Testis (tissue), 2 donors: Measurements from ENCODE around the gene FLAD1.

Experiments used
- POLR2A ChIP-seq: fragments of 450-650 bp; IDR thresholded peaks from one replicate; pipeline ENCODE4 v1.6.1; 2017; ENCODE audit warnings: antibody characterized with exemption, mild to moderate bottlenecking, moderate library complexity
- TF ChIP-seq, protein P1 (sequence below), 3 experiments: fragments of 450-650 bp in 2 of 3; fragments of 200-600 bp in 1 of 3; sonication (generic) in 1 of 3; IDR thresholded peaks; one replicate each; pipeline ENCODE4 v1.5.1; 2016 to 2019; ENCODE audit warnings: antibody characterized with exemption in 3 of 3, mild to moderate bottlenecking in 2 of 3, moderate library complexity in 1 of 3

DNA sequence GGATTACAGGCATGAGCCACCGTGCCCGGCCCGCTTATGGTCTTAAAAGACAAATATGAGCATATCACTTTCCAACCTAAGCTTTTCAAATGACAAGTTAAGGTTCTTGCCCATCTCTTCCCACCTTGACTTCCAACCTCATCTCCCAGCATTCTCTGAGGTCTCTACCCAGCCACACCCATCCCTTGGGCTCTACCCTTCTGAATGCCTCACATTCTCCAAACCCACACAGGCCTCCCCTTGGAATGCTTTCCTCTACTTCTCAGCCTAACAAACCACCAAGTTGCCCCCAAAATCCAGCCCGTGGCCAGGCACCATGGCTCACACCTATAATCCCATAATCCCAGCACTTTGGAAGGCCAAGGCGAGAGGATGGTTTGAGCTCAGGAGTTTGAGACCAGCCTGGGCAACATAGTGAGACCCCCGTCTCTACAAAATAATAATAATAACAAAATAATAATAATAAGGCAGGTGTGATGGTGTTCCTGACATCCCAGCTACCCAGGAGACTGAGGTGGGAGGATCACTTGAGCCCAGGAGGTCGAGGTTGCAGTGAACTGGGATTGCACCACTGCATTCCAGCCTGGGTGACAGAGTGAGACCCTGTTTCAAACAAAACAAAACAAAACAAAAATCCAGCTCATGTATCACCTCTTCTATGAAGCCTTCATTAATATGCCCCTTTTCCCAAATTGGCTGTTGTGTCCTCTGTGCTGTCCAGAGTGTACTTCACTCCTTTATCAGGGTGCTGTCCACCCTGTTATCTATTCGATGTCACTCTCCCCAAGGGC, 39.2 kb downstream of the FLAD1 start:
- TF ChIP-seq, protein P1, sequence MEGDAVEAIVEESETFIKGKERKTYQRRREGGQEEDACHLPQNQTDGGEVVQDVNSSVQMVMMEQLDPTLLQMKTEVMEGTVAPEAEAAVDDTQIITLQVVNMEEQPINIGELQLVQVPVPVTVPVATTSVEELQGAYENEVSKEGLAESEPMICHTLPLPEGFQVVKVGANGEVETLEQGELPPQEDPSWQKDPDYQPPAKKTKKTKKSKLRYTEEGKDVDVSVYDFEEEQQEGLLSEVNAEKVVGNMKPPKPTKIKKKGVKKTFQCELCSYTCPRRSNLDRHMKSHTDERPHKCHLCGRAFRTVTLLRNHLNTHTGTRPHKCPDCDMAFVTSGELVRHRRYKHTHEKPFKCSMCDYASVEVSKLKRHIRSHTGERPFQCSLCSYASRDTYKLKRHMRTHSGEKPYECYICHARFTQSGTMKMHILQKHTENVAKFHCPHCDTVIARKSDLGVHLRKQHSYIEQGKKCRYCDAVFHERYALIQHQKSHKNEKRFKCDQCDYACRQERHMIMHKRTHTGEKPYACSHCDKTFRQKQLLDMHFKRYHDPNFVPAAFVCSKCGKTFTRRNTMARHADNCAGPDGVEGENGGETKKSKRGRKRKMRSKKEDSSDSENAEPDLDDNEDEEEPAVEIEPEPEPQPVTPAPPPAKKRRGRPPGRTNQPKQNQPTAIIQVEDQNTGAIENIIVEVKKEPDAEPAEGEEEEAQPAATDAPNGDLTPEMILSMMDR (IDR thresholded peaks at IDR 0.05) = no peak
- no peak for TF ChIP-seq POLR2A
